ENCODE results near the gene RALGPS1. TPM values are rescaled to one million over a fixed set of nuclear protein-coding genes. Genes with fewer than 3 reads are reported as not detected.

RALGPS1 gene
- total RNA-seq, 1 donor from 2014 or later, result 21.7 TPM

GRCh38 chr9:127207734-127208410, 293.3 kb downstream of the RALGPS1 start:
- Mint-ChIP-seq H3K9me3 (no peaks in the 10 kb centered on the region), H3K4me3 (no peak overlapping the region), H3K4me1 (no peaks in the 10 kb centered on the region), H3K27me3 (no peaks in the 10 kb centered on the region), H3K36me3 (ENCODE audit: low read depth) (no peaks in the 10 kb centered on the region), H3K27ac (no peak overlapping the region)
- ATAC-seq (ENCODE audit: low read depth) (no peak), DNase-seq (no peak)
- intact Hi-C loops (cut with micrococcal nuclease), result no loop called here
- CTCF ChIA-PET, result no interaction called here
- POLR2A ChIA-PET, result interaction anchor here (0.6 kb wide), 1 partner anchor 596 kb away, joined by 3 read pairs; no protein-coding TSS in a partner anchor
- no peak for TF ChIP-seq CTCF (IDR thresholded peaks at IDR 0.05)

DNA sequence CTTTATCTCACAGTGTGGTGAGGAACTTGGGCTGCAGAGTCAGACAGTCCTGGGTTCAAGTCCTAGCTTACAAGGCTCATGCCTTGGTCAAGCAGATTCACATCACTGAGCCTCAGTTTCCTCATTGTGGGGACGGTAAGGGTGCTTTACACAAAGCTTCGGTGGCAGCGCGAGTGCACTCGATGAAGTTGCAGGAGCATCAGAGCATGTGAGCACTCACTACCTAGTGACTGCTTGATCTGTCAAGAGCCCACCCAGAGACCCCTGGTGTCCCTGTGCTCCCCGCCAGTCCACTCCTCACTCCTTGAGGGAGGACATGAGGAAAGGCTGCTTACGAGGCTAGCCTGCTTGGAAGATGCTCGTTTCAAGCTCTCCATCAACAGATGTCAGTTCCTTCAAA, 293.8 kb downstream of the RALGPS1 start:
- no peak for TF ChIP-seq CTCF (IDR thresholded peaks at IDR 0.05)
- Mint-ChIP-seq H3K4me1 (no peaks in the 10 kb centered on the region), H3K27me3 (no peaks in the 10 kb centered on the region), H3K36me3 (ENCODE audit: low read depth) (no peaks in the 10 kb centered on the region), H3K9me3 (no peaks in the 10 kb centered on the region), H3K27ac (no peak overlapping the region), H3K4me3 (no peak overlapping the region)
- ChIA-PET CTCF (no interaction called here), POLR2A (no interaction called here)
- no peak for DNase-seq
- ATAC-seq (ENCODE audit: low read depth), result no peak
- intact Hi-C loops (cut with micrococcal nuclease), result no loop called here

GRCh38 chr9:127209220-127209619, 294.6 kb downstream of the RALGPS1 start:
- H3K9me3 Mint-ChIP-seq, result no peaks in the 10 kb centered on the region
- no peak overlapping the region for H3K4me3 Mint-ChIP-seq
- ATAC-seq (ENCODE audit: low read depth) (no peak), DNase-seq (no peak)
- no peak overlapping the region for H3K27ac Mint-ChIP-seq
- intact Hi-C loops (cut with micrococcal nuclease), result no loop called here
- no peak for TF ChIP-seq CTCF (IDR thresholded peaks at IDR 0.05)
- POLR2A ChIA-PET, result no interaction called here
- no peaks in the 10 kb centered on the region for H3K36me3 Mint-ChIP-seq (ENCODE audit: low read depth)
- CTCF ChIA-PET, result no interaction called here
- no peaks in the 10 kb centered on the region for H3K27me3 Mint-ChIP-seq
- H3K4me1 Mint-ChIP-seq, result no peaks in the 10 kb centered on the region

DNA sequence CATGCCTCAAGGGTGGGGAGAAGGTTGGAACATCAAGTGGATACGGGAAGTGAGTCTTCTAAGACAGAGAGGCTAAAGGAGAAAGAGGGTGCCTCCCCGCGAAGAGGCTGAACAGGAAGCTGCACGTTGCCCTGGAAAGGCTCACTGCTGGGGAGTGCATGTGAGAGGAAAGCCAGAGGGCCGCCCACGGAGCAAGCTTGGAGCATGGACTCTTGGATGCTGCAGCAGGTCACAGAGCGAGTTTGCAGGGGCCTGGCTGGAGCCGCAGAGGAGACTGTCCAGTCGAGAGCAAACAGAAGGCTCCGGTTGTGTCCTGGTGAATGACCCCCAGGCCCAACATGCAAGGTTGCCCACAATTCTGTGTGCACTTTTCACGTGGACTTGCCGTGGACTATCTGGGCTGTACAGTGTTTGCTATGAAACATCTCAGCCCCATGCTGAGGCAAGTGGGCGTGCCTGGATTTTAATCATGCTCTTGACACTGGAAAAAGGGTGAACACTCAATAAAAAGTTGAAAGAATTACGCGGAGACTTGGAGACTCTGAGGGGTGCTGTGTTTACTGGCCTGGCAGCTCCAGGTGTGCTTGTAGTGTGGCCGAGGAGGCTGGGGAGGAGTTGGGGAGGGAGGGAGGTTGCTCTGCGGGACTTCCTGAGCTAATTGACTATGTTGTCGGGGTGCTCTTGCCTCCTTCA, 295.5 kb downstream of the RALGPS1 start:
- Mint-ChIP-seq H3K27me3 (no peaks in the 10 kb centered on the region), H3K27ac (no peak overlapping the region), H3K36me3 (ENCODE audit: low read depth) (no peaks in the 10 kb centered on the region), H3K4me3 (no peak overlapping the region), H3K4me1 (peaks cover 4% of the 10 kb centered on the region), H3K9me3 (no peaks in the 10 kb centered on the region)
- DNase-seq (no peak), ATAC-seq (ENCODE audit: low read depth) (no peak)
- ChIA-PET POLR2A (no interaction called here), CTCF (interaction anchor here (1.1 kb wide), 1 partner anchor 187 kb away, joined by 3 read pairs; the partner anchor contains the start of gene SLC2A8)
- no peak for TF ChIP-seq CTCF (IDR thresholded peaks at IDR 0.05)
- intact Hi-C loops (cut with micrococcal nuclease), result no loop called here

DNA sequence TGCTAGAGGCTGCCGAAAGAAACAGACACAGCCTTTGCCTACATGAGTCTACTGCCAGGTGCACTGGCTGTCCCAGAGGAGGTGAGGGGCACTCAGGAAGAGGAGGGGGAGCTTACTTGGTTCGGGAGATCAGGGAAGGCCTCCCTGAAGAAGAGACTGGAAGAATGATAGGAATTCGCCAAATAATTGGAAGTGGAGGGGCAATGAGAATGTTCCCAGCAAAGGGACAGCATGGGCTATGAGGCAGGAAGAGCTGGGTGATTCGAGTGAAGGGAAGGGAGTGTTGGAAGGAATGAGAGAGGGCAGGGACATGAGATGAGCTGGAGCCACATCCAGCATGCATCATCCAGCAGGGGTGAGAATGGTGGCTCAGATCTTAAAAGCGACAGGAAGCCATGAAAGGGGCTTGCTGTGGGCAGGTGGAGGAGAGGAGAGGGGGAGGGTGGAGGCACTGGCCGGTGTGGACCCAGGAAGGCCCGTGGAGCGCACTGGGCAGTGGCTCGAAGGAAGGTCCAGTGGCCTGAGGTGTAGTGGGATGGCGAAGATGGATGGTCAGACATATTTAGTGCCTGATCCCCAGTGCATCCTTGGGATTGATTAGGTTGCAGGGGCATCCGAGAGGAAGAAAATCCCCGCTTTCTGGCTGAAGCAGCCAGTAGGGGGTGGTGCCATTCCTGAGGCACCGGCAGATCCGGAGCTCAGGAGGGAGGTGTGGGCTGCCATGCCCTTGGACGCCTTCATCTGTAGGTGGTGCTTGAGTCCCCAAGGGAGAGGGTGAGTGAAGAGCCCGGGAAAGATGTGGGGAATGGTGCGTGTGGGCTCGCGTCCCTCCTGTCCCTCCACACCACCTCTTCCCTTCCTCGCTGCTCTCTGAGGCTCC, 296.5 kb downstream of the RALGPS1 start:
- Mint-ChIP-seq H3K4me3 (no peak overlapping the region), H3K27me3 (no peaks in the 10 kb centered on the region), H3K36me3 (ENCODE audit: low read depth) (no peaks in the 10 kb centered on the region), H3K27ac (no peak overlapping the region), H3K4me1 (peaks cover 4% of the 10 kb centered on the region), H3K9me3 (no peaks in the 10 kb centered on the region)
- intact Hi-C loops (cut with micrococcal nuclease), result no loop called here
- POLR2A ChIA-PET, result no interaction called here
- DNase-seq (no peak), ATAC-seq (ENCODE audit: low read depth) (no peak)
- TF ChIP-seq CTCF (IDR thresholded peaks at IDR 0.05), result no peak
- CTCF ChIA-PET, result no interaction called here
